HG02678 (cell line): ENCODE data around the gene GALNT1.

Experiments
- ATAC-seq: cut with Tn5 transposase; IDR thresholded peaks from one replicate; pipeline ENCODE4 v1.9.1; 2021; ENCODE audit warnings: mild to moderate bottlenecking, moderate library complexity; ENCODE audit not compliant: unreplicated experiment

The GALNT1 gene

GRCh38 chr18:35711227-35711626, 129.7 kb downstream of the GALNT1 start:
- ATAC-seq = no peak

GRCh38 chr18:35713545-35713944, 132.0 kb downstream of the GALNT1 start:
- no peak for ATAC-seq

- no peak for ATAC-seq
These were observed 133.0 kb downstream of the GALNT1 start for GRCh38 chr18:35714539-35714938.

- ATAC-seq = no peak
These were observed 133.6 kb downstream of the GALNT1 start for GRCh38 chr18:35715139-35715538.

- ATAC-seq = no peak
These were observed 134.8 kb downstream of the GALNT1 start for GRCh38 chr18:35716169-35716831.

GRCh38 chr18:35717182-35717581, 135.6 kb downstream of the GALNT1 start:
- ATAC-seq = no peak

- ATAC-seq = no peak
These were observed 140.0 kb downstream of the GALNT1 start for GRCh38 chr18:35721431-35722081.

GRCh38 chr18:35728676-35729075, 147.1 kb downstream of the GALNT1 start:
- ATAC-seq = no peak

GRCh38 chr18:35729991-35730668, 148.6 kb downstream of the GALNT1 start:
- ATAC-seq = no peak

- no peak for ATAC-seq
These were observed 149.3 kb downstream of the GALNT1 start for GRCh38 chr18:35730691-35731370.

GRCh38 chr18:35731701-35732100, 150.2 kb downstream of the GALNT1 start:
- no peak for ATAC-seq

GRCh38 chr18:35732162-35732561, 150.6 kb downstream of the GALNT1 start:
- no peak for ATAC-seq

- ATAC-seq = no peak
These were observed 151.1 kb downstream of the GALNT1 start for GRCh38 chr18:35732636-35733035.

GRCh38 chr18:35733408-35733807, 151.9 kb downstream of the GALNT1 start:
- ATAC-seq = no peak

- ATAC-seq = no peak
These were observed 155.2 kb downstream of the GALNT1 start for GRCh38 chr18:35736696-35737095.

GRCh38 chr18:35739778-35740177, 158.2 kb downstream of the GALNT1 start:
- ATAC-seq = no peak

GRCh38 chr18:35740656-35741055, 159.1 kb downstream of the GALNT1 start:
- ATAC-seq = no peak

- no peak for ATAC-seq
These were observed 162.4 kb downstream of the GALNT1 start for GRCh38 chr18:35743916-35744315.

GRCh38 chr18:35745814-35746213, 164.3 kb downstream of the GALNT1 start:
- ATAC-seq = no peak

GRCh38 chr18:35746826-35747339, 165.3 kb downstream of the GALNT1 start:
- no peak for ATAC-seq

GRCh38 chr18:35747894-35748472, 166.4 kb downstream of the GALNT1 start:
- no peak for ATAC-seq
